ENCODE measurements around the gene SLC2A10. TPM values are rescaled to one million over a fixed set of nuclear protein-coding genes. Genes with fewer than 3 reads are reported as not detected.

Gene SLC2A10
- total RNA-seq, 1 experiment from 2014 or later, result 1.6 TPM

- Histone ChIP-seq H3K4me3 (ENCODE audit: low read depth in 2 of 2, low read length in 2 of 2) (no peak overlapping the region), H3K27me3 (ENCODE audit: control insufficient read depth, insufficient read depth, low read length) (no peaks in the 10 kb centered on the region), H3K27ac (ENCODE audit: low read length) (no peak overlapping the region), H3K9me3 (ENCODE audit: control insufficient read depth, insufficient read depth, low read depth, low read length) (no peaks in the 10 kb centered on the region), H3K4me1 (ENCODE audit: control insufficient read depth, insufficient read depth, low read length) (no peaks in the 10 kb centered on the region; the same call in 1 of the 2 replicates), H3K36me3 (ENCODE audit: control insufficient read depth, insufficient read depth, low read length) (peaks cover 2% of the 10 kb centered on the region)
- POLR2A ChIA-PET, result no interaction called here
- in situ Hi-C loops (cut with HindIII; ENCODE audit: low pct_unique_long_range_greater_than_20kb, low sequenced_read_pairs) (no loop called here), intact Hi-C loops (cut with micrococcal nuclease; ENCODE audit: unreplicated experiment) (loop anchor here (2.0 kb wide), 2 partner anchors 120 to 160 kb away; no protein-coding TSS in a partner anchor)
- CTCF ChIA-PET, result interaction anchor here (0.6 kb wide), 1 partner anchor 118 kb away, joined by 5 read pairs; no protein-coding TSS in a partner anchor
- ATAC-seq, result no peak
- DNase-seq (ENCODE audit: low read depth, low spot score), result no peak
- no TSS peak for BruUV-seq (replicated peaks)
- TF ChIP-seq CTCF (IDR thresholded peaks at IDR 0.05) (no peak), TCF7L2 (IDR thresholded peaks at IDR 0.05; ENCODE audit: low read depth, low read length) (no peak), SIN3A (IDR thresholded peaks at IDR 0.05; ENCODE audit: borderline replicate concordance, insufficient read depth, low read depth, low read length) (no peak), POLR2AphosphoS5 (IDR thresholded peaks at IDR 0.05; ENCODE audit: low read depth, low read length) (no peak), REST (IDR thresholded peaks at IDR 0.05; ENCODE audit: insufficient read depth in 1 of 2, low read depth in 2 of 2, low read length in 1 of 2) (no peak)
These were observed 28.8 kb upstream of the SLC2A10 start for GRCh38 chr20:46680684-46681031.

GRCh38 chr20:46681032-46681854 is 28.2 kb upstream of the SLC2A10 start:
- H3K36me3 ChIP-seq (ENCODE audit: control insufficient read depth, insufficient read depth, low read length), result peaks cover 7% of the 10 kb centered on the region
- no peaks in the 10 kb centered on the region for H3K9me3 ChIP-seq (ENCODE audit: control insufficient read depth, insufficient read depth, low read depth, low read length)
- H3K27me3 ChIP-seq (ENCODE audit: control insufficient read depth, insufficient read depth, low read length), result no peaks in the 10 kb centered on the region
- intact Hi-C loops (cut with micrococcal nuclease; ENCODE audit: unreplicated experiment) (loop anchor here (2.0 kb wide), 2 partner anchors 120 to 160 kb away; no protein-coding TSS in a partner anchor), in situ Hi-C loops (cut with HindIII; ENCODE audit: low pct_unique_long_range_greater_than_20kb, low sequenced_read_pairs) (no loop called here)
- ATAC-seq (peak; percentile 78), DNase-seq (ENCODE audit: low read depth, low spot score) (peak; percentile 61)
- H3K4me3 ChIP-seq (ENCODE audit: low read depth in 2 of 2, low read length in 2 of 2), result no peak overlapping the region
- peak; percentile 89 for TF ChIP-seq CTCF (IDR thresholded peaks at IDR 0.05)
- no peak for TF ChIP-seq SIN3A (IDR thresholded peaks at IDR 0.05; ENCODE audit: borderline replicate concordance, insufficient read depth, low read depth, low read length)
- no TSS peak for BruUV-seq (replicated peaks)
- ChIA-PET POLR2A (no interaction called here), CTCF (interaction anchor here (0.6 kb wide), 1 partner anchor 118 kb away, joined by 5 read pairs; no protein-coding TSS in a partner anchor)
- no peaks in the 10 kb centered on the region; the same call in 1 of the 2 replicates for H3K4me1 ChIP-seq (ENCODE audit: control insufficient read depth, insufficient read depth, low read length)
- no peak overlapping the region for H3K27ac ChIP-seq (ENCODE audit: low read length)

Measured in Panc1 (cell line).